DOHH2 (cell line): Measurements from ENCODE around the gene DOLK.

Source experiments
- EZH2phosphoT487 ChIP-seq: fragments of 200-600 bp; sonication (generic); IDR thresholded peaks from 2 replicates; pipeline ENCODE4 v1.6.1; 2017; ENCODE audit warnings: borderline replicate concordance, mild to moderate bottlenecking, antibody characterized with exemption, low read length, moderate library complexity, mixed read lengths
- TF ChIP-seq, protein P1 (sequence below): fragments of 200-600 bp; sonication (generic); IDR thresholded peaks from one replicate; pipeline ENCODE4 v1.5.1; 2014; ENCODE audit warnings: antibody characterized with exemption, mild to moderate bottlenecking, low read depth, low read length; ENCODE audit not compliant: poor library complexity, severe bottlenecking

DNA sequence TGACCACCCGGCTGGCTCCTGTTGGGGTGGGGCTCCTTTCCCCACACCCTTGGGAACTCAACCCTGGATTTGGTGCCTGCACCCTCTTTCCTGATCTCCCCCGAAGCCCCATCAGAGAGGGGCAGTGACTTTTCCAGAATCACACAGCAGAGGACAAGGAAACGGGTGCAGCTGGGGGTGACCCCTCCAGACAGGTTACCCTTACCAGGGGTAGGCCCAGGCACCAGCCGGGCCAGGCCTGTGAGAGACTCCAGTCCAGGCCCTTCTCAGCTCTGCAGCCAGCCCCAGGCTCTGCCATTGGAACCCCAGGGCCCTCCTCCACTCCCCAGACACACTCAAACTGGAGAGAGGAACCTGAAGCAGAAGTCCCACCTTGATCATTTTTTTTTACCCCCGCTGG lies 45.6 kb downstream of the DOLK start:
- no peak for TF ChIP-seq EZH2phosphoT487
- TF ChIP-seq, protein P1, sequence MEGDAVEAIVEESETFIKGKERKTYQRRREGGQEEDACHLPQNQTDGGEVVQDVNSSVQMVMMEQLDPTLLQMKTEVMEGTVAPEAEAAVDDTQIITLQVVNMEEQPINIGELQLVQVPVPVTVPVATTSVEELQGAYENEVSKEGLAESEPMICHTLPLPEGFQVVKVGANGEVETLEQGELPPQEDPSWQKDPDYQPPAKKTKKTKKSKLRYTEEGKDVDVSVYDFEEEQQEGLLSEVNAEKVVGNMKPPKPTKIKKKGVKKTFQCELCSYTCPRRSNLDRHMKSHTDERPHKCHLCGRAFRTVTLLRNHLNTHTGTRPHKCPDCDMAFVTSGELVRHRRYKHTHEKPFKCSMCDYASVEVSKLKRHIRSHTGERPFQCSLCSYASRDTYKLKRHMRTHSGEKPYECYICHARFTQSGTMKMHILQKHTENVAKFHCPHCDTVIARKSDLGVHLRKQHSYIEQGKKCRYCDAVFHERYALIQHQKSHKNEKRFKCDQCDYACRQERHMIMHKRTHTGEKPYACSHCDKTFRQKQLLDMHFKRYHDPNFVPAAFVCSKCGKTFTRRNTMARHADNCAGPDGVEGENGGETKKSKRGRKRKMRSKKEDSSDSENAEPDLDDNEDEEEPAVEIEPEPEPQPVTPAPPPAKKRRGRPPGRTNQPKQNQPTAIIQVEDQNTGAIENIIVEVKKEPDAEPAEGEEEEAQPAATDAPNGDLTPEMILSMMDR: no peak
